Left hindlimb (tissue), 1 donor: ENCODE measurements around the gene LIMCH1.
"Not testable (repeated sequence)": the region's sequence is repeated elsewhere in the genome, so short reads cannot be mapped to it uniquely, and the experiment has no call there.

Experiments used
- DNase-seq: peaks from one replicate; pipeline ENCODE4 v3.0.0-alpha.2; 2018

The LIMCH1 gene

DNA sequence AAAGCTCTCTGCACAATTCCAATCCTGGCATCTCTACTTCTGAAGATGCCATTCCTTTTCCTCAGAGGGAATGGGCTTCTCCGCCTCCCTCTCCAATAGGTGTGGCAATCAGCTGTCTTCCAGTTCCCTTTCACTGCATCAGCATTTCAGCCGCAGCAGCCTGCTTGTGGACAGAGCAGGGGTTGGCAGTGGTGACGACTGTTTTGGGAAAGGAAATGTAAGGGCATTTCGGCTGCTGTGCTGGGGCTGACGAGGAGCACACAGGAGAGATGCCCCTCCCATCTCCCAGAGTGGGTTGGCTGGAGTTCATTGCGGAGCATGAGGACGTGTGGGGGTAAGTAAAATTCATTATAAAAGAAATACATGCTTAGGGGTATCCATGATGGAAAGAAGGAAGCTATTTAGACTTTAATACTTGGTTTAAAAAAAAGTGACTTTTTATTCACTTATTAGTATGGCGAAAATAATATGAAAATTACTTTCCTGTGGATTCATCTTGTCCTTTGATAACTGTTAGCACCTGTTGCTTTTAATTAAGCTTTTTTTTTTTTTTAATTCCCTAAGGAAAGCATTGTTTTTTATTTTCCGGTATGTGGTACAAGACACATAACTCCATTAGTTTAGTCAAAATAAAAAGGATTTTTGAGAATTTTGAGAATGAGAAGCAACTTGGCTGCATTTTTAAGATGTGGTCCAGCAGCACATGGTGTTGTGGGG lies at the start of gene LIMCH1:
TSS of gene LIMCH1 (plus strand) at position 141 of the 717 bp plus-strand sequence. CDS start 67,839 bp downstream, outside the sequence.
- DNase-seq = peak; percentile 70

DNA sequence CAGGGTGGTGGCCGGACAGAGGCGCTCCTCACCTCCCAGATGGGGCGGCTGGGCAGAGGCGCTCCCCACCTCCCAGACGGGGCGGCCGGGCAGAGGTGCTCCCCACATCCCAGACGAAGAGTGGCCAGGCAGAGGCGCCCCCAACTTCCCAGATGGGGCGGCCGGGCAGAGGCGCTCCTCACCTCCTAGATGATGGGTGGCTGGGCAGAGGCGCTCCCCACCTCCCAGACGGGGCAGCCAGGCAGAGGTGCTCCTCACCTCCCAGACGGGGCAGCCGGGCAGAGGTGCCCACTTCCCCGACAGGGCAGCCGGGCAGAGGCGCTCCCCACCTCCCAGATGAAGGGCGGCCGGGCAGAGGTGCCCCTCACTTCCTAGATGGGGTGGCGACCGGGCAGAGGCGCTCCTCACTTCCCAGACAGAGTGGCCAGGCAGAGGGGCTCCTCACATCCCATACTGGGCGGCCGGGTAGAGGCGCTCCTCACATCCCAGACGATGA lies 46.8 kb upstream of the LIMCH1 start:
- DNase-seq = not testable (repeated sequence)

- no peak for DNase-seq
These were observed 41.0 kb upstream of the LIMCH1 start for GRCh38 chr4:41496977-41497376.

DNA sequence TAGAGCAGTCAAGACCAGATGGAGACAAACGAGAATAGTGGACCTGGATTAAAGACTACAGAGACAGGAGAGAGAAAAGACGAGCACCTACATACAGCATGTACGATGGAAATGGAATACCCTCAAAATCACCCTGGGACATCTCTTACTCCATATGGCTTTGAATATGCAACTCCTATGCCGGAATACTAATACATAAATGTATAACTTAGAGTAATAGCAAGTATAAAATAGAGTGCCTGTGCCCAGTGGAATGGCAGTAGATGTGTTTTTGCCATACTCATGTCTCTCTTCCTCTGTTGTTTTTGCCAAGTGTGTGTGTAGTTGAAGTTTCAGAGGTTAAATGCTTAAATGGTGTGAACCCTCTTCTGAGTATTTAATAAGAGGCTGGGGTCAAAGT lies 39.8 kb upstream of the LIMCH1 start:
- DNase-seq = no peak

- no peak for DNase-seq
These were observed 33.7 kb upstream of the LIMCH1 start for GRCh38 chr4:41504167-41504818.

GRCh38 chr4:41505161-41505661 lies 32.7 kb upstream of the LIMCH1 start:
- no peak for DNase-seq

DNA sequence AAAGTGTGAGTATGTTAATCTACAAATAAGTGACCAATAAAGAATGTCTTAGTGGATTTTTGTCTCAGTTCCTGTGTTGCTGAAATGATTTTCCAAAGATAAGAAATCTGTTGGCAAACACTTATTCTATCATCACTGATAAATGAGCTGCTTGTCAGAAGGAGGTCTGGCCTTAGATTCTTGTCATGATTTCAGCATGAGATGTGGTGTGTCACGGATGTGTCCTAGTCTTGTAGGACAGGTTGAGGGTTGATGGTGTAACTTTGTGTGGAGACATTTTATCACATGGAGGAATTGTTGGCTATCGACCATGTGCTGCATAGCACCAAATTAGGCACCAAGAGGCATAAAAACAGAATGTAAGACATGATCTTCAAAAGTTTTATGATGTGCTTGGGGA lies 31.8 kb upstream of the LIMCH1 start:
- DNase-seq = no peak

DNA sequence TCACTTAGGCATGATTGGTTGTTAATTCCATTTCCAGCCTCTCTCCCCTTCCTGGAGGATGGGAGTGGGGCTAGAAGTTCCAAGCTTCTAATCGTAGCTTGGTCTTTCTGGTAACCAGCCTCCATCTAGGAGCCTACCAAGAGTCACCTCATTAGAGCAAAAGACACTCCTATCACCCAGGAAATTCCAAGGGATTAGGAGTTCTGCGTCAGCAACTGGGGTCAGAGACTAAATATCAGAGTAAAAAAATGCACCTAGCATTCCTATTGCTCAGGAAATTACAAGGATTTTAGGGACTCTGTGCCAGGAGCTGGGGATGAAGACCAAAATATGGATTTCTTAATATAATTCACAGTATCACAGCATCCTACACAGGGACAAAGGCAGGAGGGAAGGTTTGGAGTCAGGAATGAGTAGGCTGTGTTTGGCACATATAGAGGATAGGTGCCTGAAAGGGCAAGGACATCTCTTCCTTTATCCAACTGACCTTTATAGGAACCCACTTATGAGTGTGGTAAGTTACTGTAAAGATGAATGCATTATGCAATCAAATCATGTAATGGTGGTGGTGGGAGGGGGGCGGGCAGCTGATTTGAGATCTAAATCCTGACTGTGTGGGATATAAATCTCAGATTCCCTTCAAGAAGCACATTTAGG lies 30.5 kb upstream of the LIMCH1 start:
- no peak for DNase-seq

DNA sequence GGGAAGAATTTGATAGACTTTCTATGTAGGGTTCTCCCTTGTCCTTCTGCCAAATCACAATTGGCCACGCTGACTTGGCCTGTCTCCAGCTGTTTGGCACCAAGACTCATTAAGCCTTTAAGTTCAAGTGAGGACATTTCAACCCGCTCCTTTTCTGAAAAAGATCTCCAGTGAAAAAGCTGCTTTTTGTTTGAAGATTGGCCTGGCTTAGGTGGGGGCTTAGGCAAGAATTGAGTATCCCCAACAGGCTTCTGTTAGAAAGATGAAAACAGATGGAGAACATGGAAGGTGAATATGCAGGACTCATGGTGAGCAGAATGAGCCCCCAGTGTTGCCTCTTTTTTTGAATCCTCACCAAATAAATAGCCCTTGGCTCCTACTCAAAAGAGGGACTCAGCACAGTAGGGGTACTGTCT lies 28.5 kb upstream of the LIMCH1 start:
- DNase-seq = no peak

DNA sequence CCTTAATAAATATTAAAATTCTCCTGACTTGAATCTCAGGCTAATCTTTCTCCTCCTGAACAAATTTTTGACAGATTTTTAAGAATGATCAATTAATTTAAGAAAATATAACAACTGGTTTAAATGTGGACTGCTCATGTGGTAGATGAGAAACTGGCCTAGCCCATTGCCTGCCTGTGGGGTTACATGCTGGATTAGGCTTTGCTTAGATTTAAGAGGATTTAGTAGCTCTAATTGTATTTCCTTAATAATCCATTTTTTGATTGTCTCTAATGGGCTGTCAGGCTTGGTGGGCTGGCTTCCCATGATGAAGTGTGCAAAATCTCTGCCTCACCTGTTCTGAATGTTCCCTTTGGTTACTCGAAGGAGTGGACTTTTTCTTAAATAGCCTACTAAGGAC lies 27.8 kb upstream of the LIMCH1 start:
- no peak for DNase-seq

DNA sequence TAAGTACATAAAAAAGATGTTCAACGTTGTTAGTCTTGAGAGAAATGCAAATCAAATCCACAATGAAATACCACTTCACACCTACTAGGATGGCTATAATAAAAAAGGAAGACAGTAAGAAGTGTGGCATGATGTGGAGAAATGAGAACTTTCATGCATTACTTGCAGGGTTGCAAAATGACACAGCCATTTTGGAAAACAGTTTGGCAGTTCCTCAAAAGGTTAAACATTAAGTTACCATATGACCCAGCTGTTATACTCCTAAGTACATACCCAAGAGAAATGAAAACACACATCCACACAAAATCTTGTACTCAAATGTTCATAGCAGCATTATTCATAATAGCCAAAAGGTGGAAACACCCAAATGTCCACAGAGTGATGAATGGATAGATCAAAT lies 25.8 kb upstream of the LIMCH1 start:
- DNase-seq = no peak

DNA sequence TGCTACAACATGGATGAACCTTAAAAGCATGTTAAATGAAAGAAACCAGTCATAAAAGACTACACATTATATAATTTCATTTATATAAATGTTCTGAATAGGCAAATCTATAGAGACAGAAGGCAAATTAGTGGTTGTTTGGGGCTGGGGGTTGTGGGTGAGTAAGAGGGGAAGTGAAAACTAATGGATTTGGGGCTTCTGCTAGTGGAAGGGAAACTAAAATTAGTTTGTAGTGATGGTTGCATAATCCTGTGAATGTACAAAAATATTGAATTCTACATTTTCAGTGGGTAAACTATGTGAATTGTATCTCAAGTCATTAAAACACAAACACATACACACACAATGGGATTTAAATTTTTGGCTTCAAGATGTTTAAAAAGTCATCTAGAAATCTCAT lies 25.4 kb upstream of the LIMCH1 start:
- DNase-seq = no peak

- no peak for DNase-seq
These were observed 23.8 kb upstream of the LIMCH1 start for GRCh38 chr4:41514169-41514568.

- DNase-seq = no peak
These were observed 23.0 kb upstream of the LIMCH1 start for GRCh38 chr4:41514766-41515481.

DNA sequence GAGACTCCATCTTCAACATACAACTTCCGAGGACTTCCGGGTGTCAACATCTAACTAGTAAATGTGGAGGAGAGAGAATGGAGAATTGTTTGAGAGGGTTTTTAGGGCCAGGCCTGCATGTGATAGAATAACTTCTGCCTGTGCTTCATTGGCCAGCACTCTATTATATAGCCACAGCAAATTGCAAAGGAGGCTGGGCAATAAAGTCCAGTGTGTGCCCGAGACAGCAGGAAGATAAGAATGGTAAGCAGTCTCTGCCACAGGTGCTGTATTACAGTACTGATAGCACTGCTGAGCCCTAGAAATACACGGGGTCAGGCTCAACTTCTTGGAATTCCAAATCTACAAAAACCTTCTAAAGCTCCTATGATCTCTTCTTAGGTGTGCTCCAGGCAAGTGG lies 20.8 kb upstream of the LIMCH1 start:
- no peak for DNase-seq

- DNase-seq = no peak
These were observed 20.2 kb upstream of the LIMCH1 start for GRCh38 chr4:41517747-41518146.

DNA sequence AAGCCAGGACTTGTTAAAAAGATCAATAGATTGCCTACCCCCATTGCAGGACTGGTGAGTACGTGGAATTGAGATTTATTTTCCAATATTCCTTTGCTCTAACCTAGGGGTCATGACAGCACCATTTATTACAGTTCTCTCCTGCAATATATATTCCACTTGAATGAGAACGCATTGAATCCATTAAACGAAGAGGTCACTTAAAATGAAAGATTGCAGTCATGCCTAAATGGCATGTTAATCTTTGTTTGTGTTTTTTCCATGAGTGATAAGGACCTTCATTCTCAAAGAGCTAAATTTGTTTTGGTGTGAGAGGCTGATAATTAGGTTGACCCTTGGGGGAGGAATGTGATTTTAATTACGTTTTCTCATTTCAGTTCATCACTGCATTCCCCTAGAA lies 13.5 kb upstream of the LIMCH1 start:
- DNase-seq = no peak

DNA sequence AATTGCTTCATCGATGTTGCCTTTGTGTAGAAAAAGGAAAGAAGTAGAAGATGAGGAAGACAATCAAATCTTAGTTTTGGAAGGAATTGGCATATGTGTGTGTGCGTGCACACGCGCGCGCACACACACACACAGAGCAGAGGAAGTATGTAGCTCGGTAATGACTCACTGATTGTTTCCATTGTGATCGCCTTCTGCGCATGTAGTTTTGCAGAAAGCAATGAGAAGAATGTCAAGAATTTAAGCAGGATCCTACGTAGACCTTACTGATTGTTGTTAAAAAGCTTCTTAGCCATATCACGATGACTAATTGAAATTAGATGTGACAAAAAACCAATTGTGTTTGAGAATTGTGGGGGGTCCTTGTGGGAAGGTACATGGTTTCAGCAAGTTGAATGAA lies 12.8 kb upstream of the LIMCH1 start:
- no peak for DNase-seq

- no peak for DNase-seq
These were observed 11.3 kb upstream of the LIMCH1 start for GRCh38 chr4:41526628-41527027.

GRCh38 chr4:41528512-41529205 lies 9.3 kb upstream of the LIMCH1 start:
- no peak for DNase-seq

- no peak for DNase-seq
These were observed 7.2 kb upstream of the LIMCH1 start for GRCh38 chr4:41530741-41531140.

DNA sequence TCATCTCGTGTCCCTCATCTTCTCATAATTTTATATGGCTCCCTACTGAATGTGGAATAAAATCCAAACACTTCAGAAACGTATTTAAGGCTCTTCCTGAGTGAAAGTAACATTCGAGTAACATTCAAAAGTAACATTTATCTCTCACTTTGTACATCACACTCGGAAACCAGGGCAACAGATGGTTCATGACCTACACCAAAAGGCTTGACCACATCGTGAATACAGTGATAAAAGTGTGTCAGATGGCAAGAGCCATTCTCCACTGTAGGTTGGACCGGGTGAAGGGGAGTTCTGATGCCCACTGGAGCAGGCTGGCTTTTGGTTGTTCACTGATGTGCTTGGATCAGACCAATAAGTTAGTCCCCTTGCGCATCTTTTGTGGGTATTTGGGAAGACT lies 5.6 kb upstream of the LIMCH1 start:
- DNase-seq = no peak
